ENCODE measurements around the gene PCED1B. TPM values are rescaled to one million over a fixed set of nuclear protein-coding genes. Genes with fewer than 3 reads are reported as not detected.

Gene PCED1B, protein sequence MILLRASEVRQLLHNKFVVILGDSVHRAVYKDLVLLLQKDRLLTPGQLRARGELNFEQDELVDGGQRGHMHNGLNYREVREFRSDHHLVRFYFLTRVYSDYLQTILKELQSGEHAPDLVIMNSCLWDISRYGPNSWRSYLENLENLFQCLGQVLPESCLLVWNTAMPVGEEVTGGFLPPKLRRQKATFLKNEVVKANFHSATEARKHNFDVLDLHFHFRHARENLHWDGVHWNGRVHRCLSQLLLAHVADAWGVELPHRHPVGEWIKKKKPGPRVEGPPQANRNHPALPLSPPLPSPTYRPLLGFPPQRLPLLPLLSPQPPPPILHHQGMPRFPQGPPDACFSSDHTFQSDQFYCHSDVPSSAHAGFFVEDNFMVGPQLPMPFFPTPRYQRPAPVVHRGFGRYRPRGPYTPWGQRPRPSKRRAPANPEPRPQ
- 0.26 and 0.33 TPM in 2 replicates for total RNA-seq
- polyA plus RNA-seq = 0.49 and 0.83 TPM in 2 replicates
- 0.80 and 1.0 TPM in 2 replicates for polyA plus RNA-seq (2012)
- polyA minus RNA-seq (ENCODE audit: low replicate concordance) = 1.7 and 6.7 TPM in 2 replicates

GRCh38 chr12:47079468-47079980 lies at the start of gene PCED1B, which contains the start of gene AMIGO2:
TSS of gene PCED1B (plus strand) at chr12:47079621. CDS start at chr12:47235064, 155,443 bp downstream.
TSS of gene AMIGO2 (minus strand) at chr12:47079959. CDS start at chr12:47079002, 957 bp downstream.
- Histone ChIP-seq H4K20me1 (ENCODE audit: control insufficient read depth, extremely low read depth, insufficient read depth, low read length) (no peaks in the 10 kb centered on the region), H3K27ac (ENCODE audit: insufficient read depth, low read length) (peak within 1 kb of the TSS; percentile 77), H3K4me3 (replicated peaks in 1 of 4; ENCODE audit: control extremely low read depth in 1 of 4, insufficient read depth in 1 of 4, low read depth in 3 of 4, low read length in 4 of 4) (peak within 1 kb of the TSS; percentile 69 to 75 (median 72)), H3K79me2 (ENCODE audit: control insufficient read depth, insufficient read depth, low read length) (peaks cover 7% of the 10 kb centered on the region), H2AFZ (ENCODE audit: low read length) (peak within 1 kb of the TSS; percentile 94), H3K27me3 (ENCODE audit: control insufficient read depth, insufficient read depth, low read length) (no peaks in the 10 kb centered on the region), H3K9me3 (ENCODE audit: control insufficient read depth, insufficient read depth, low read depth, low read length) (no peaks in the 10 kb centered on the region), H3K9ac (ENCODE audit: insufficient read depth, low read length) (peak within 1 kb of the TSS; percentile 60), H3K36me3 (ENCODE audit: control insufficient read depth, insufficient read depth, low read length) (no peaks in the 10 kb centered on the region), H3K4me2 (ENCODE audit: extremely low read depth, insufficient read depth, low read length) (peak within 1 kb of the TSS; percentile 99), H3K4me1 (ENCODE audit: control insufficient read depth, extremely low read depth, insufficient read depth, low read length) (peaks cover 12% of the 10 kb centered on the region)
- DNase-seq (ENCODE audit: low read depth in 2 of 2) = peak; percentile 69 to 71
- no peak for TF ChIP-seq EZH2 (IDR thresholded peaks at IDR 0.05; ENCODE audit: low read length, missing control alignments)
- peak; percentile 50 to 55 for TF ChIP-seq CTCF (conservative IDR thresholded peaks at IDR 0.05 in 1 of 2, IDR thresholded peaks at IDR 0.05 in 1 of 2; ENCODE audit: low read depth in 1 of 2, low read length in 2 of 2)

DNA sequence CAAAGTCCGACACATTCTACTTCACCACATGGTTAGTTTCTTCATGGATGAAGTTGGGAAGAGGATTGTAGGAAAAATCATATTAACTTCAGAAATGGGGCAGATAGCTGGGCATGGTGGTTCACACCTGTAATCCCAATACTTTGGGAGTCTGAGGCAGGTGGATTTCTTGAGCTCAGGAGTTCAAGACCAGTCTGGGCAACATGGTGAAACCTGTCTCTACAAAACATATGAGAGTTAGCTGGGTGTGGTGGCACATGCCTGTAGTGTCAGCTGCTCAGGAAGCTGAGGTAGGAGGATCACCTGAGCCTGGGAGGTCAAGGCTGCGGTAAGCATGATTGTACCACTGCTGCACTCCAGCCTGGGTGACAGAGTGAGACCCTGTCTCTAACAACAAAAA lies 49.5 kb upstream of the PCED1B start:
- Histone ChIP-seq H3K36me3 (ENCODE audit: control insufficient read depth, insufficient read depth, low read length) (no peaks in the 10 kb centered on the region), H4K20me1 (ENCODE audit: control insufficient read depth, extremely low read depth, insufficient read depth, low read length) (no peaks in the 10 kb centered on the region), H3K27ac (ENCODE audit: insufficient read depth, low read length) (no peak overlapping the region), H3K4me1 (ENCODE audit: control insufficient read depth, extremely low read depth, insufficient read depth, low read length) (no peaks in the 10 kb centered on the region), H2AFZ (ENCODE audit: low read length) (no peak overlapping the region), H3K9me3 (ENCODE audit: control insufficient read depth, insufficient read depth, low read depth, low read length) (no peaks in the 10 kb centered on the region), H3K9ac (ENCODE audit: insufficient read depth, low read length) (no peak overlapping the region), H3K27me3 (ENCODE audit: control insufficient read depth, insufficient read depth, low read length) (no peaks in the 10 kb centered on the region), H3K4me2 (ENCODE audit: extremely low read depth, insufficient read depth, low read length) (no peak overlapping the region), H3K79me2 (ENCODE audit: control insufficient read depth, insufficient read depth, low read length) (no peaks in the 10 kb centered on the region), H3K4me3 (replicated peaks in 1 of 4; ENCODE audit: control extremely low read depth in 1 of 4, insufficient read depth in 1 of 4, low read depth in 3 of 4, low read length in 4 of 4) (no peak overlapping the region)
- TF ChIP-seq EZH2 (IDR thresholded peaks at IDR 0.05; ENCODE audit: low read length, missing control alignments) (no peak), CTCF (conservative IDR thresholded peaks at IDR 0.05 in 1 of 2, IDR thresholded peaks at IDR 0.05 in 1 of 2; ENCODE audit: low read depth in 1 of 2, low read length in 2 of 2) (no peak)
- no peak for DNase-seq (ENCODE audit: low read depth in 2 of 2)

- Histone ChIP-seq H3K27ac (ENCODE audit: insufficient read depth, low read length) (no peak overlapping the region), H3K4me3 (replicated peaks in 1 of 4; ENCODE audit: control extremely low read depth in 1 of 4, insufficient read depth in 1 of 4, low read depth in 3 of 4, low read length in 4 of 4) (no peak overlapping the region), H2AFZ (ENCODE audit: low read length) (no peak overlapping the region), H3K36me3 (ENCODE audit: control insufficient read depth, insufficient read depth, low read length) (no peaks in the 10 kb centered on the region), H3K4me1 (ENCODE audit: control insufficient read depth, extremely low read depth, insufficient read depth, low read length) (no peaks in the 10 kb centered on the region), H3K9ac (ENCODE audit: insufficient read depth, low read length) (no peak overlapping the region), H3K9me3 (ENCODE audit: control insufficient read depth, insufficient read depth, low read depth, low read length) (no peaks in the 10 kb centered on the region), H3K27me3 (ENCODE audit: control insufficient read depth, insufficient read depth, low read length) (no peaks in the 10 kb centered on the region), H3K79me2 (ENCODE audit: control insufficient read depth, insufficient read depth, low read length) (no peaks in the 10 kb centered on the region), H4K20me1 (ENCODE audit: control insufficient read depth, extremely low read depth, insufficient read depth, low read length) (no peaks in the 10 kb centered on the region), H3K4me2 (ENCODE audit: extremely low read depth, insufficient read depth, low read length) (no peak overlapping the region)
- no peak for TF ChIP-seq EZH2 (IDR thresholded peaks at IDR 0.05; ENCODE audit: low read length, missing control alignments)
- TF ChIP-seq CTCF (conservative IDR thresholded peaks at IDR 0.05 in 1 of 2, IDR thresholded peaks at IDR 0.05 in 1 of 2; ENCODE audit: low read depth in 1 of 2, low read length in 2 of 2) = peak; percentile 46 to 55
- peak; percentile 66 to 78 for DNase-seq (ENCODE audit: low read depth in 2 of 2)
Observed at GRCh38 chr12:47032644-47033043, 46.8 kb upstream of the PCED1B start.

All from fibroblast of lung (primary cell).